Heart left ventricle (tissue), 16 donors: Measurements from ENCODE around the gene NOXA1. TPM values are rescaled to one million over a fixed set of nuclear protein-coding genes. Genes with fewer than 3 reads are reported as not detected.

Experiments
- ATAC-seq, 4 donors: fragments of 200-7000 bp; cut with Tn5 transposase; one replicate each; pipeline ENCODE4 v1.9.1; 2020 to 2022; ENCODE audit warnings: moderate library complexity in 4 of 4, mild to moderate bottlenecking in 3 of 4, moderate number of reproducible peaks in 1 of 4
- DNase-seq, 5 donors: peaks; one replicate each; pipeline ENCODE4 v3.0.0-alpha.2; 2020
- H3K27ac ChIP-seq, 12 donors: fragments of 200-600 bp; sonication (generic) in 4 of 12; one replicate each; pipeline versions ENCODE4 v1.5.0 to v1.8.0; 2016 to 2022; ENCODE audit warnings: mild to moderate bottlenecking in 2 of 12
- H3K27me3 ChIP-seq, 9 donors: fragments of 200-600 bp; sonication (generic) in 2 of 9; one replicate each; pipeline versions ENCODE4 v1.5.1 to v1.8.0; 2016 to 2022; ENCODE audit warnings: mild to moderate bottlenecking in 3 of 9
- H3K36me3 ChIP-seq, 9 donors: fragments of 200-600 bp; sonication (generic) in 2 of 9; one replicate each; pipeline versions ENCODE4 v1.5.0 to v1.8.0; 2018 to 2022; ENCODE audit warnings: mild to moderate bottlenecking in 2 of 9
- H3K4me1 ChIP-seq, 12 donors: fragments of 200-600 bp; sonication (generic) in 4 of 12; one replicate each; pipeline versions ENCODE4 v1.5.0 to v1.8.0; 2016 to 2022; ENCODE audit warnings: mild to moderate bottlenecking in 3 of 12
- H3K4me3 ChIP-seq, 12 donors: fragments of 200-600 bp; sonication (generic) in 4 of 12; one replicate each; pipeline versions ENCODE4 v1.5.0 to v1.8.0; 2017 to 2022; ENCODE audit warnings: mild to moderate bottlenecking in 9 of 12, moderate library complexity in 4 of 12
- H3K9me3 ChIP-seq, 12 donors: fragments of 200-600 bp; sonication (generic) in 4 of 12; one replicate each; pipeline versions ENCODE4 v1.5.0 to v1.8.0; 2016 to 2022; ENCODE audit warnings: mild to moderate bottlenecking in 1 of 12
- POLR2A ChIP-seq, 2 donors: fragments of 450-650 bp; IDR thresholded peaks; one replicate each; pipeline ENCODE4 v1.6.1; 2017; ENCODE audit warnings: antibody characterized with exemption in 2 of 2, mild to moderate bottlenecking in 2 of 2, moderate library complexity in 2 of 2
- WGBS, 4 donors: extraction: QIAGEN DNeasy Blood & Tissue Kit in 2 of 4; methylation state at CpG; one replicate each; pipeline versions ENCODE4 v1.1.5 to v1.1.7; 2013 to 2018; 5-methylcytosine and 5-hydroxymethylcytosine counted together
- intact Hi-C, 10 donors: fragments of 100-400 bp; cut with DNase I; formaldehyde crosslinking; loops; one replicate each; pipeline versions ENCODE4 v1.11.1 to v1.14.2; 2022
- polyA plus RNA-seq, 2 donors: library from polyadenylated mRNA; stranded (reverse); fragments of 200-250 nt; gene quantifications; one replicate each; pipeline ENCODE4 v1.2.3, GENCODE V29; 2013
- total RNA-seq, 9 donors: library from RNA; depleted of rRNA in 2 of 9; stranded (reverse); fragments of >200 nt in 2 of 9; fragmentation: NEBNext Ultra II Directional in 3 of 9; extraction: Animal tissue kit (Norgen Biotek cat#: 25700) in 3 of 9; gene quantifications; one replicate each; pipeline versions ENCODE4 v1.1.0 to v1.2.4, GENCODE V29; 2016 to 2023
- TF ChIP-seq, protein P1 (sequence below), 12 donors: fragments of 200-600 bp; sonication (generic) in 4 of 12; IDR thresholded peaks; one replicate each; pipeline versions ENCODE4 v1.5.0 to v1.8.0; 2018 to 2022; ENCODE audit warnings: antibody characterized with exemption in 12 of 12, mild to moderate bottlenecking in 5 of 12
- donor health status: ischemic (EF 13 %, LVEDD 7.1; RV severe dilation, severe dysfunction).
- donor health status: healthy with polysubstance abuse.
- donor health status: DM: no; HTN: yes; CAD: no.
- donor health status: DM: no; HTN: no; CAD: no.
- donor health status: ischemic (EF 25% LVEDD 6.9; RV normal size, moderate dysfunction).
- donor health status: ischemic (EF 25% LVEDD 5.7; RV mildly dilated, moderate dysfunction).
- donor health status: healthy.
- donor health status: DM: yes; HTN: yes; CAD: no.
- donor health status: ischemic (EF 35%, LVEDD 5.7; RV mildly dilated, moderate dysfunction).
- donor health status: nonischemic (EF 11% LVEDD 7.7; RV severe dilation, severe dysfunction).
- donor health status: DM: yes; HTN: yes; CAD: no.
- donor health status: PGD.
- donor health status: ischemic (EF 29% LVEDD 5.4; RV normal size, mild dysfunction).
- donor health status: nonischemic (EF 23%, LVEDD 6.1; RV moderate dilation, normal function).

The NOXA1 gene
- total and polyA plus RNA-seq, 11 donors = 0.44 to 5.5 (median 2.7) TPM

- Histone ChIP-seq H3K27me3 (no peaks in the 10 kb centered on the region), H3K36me3 (peaks cover 0 to 26% (median 3%) of the 10 kb centered on the region in 9 donors), H3K27ac (peak overlapping the region in 10 of 12 donors; percentile 21 to 70 (median 56)), H3K4me3 (peak overlapping the region in 11 of 12 donors; percentile 14 to 57 (median 49)), H3K4me1 (peaks cover 0 to 34% (median 18%) of the 10 kb centered on the region in 12 donors), H3K9me3 (no peaks in the 10 kb centered on the region)
- intact Hi-C loops = no loop called here
- 19 to 31% (median 24%) methylated on average over 18 to 23 of the region's 24 CpGs for WGBS, 4 donors
- TF ChIP-seq, protein P1, sequence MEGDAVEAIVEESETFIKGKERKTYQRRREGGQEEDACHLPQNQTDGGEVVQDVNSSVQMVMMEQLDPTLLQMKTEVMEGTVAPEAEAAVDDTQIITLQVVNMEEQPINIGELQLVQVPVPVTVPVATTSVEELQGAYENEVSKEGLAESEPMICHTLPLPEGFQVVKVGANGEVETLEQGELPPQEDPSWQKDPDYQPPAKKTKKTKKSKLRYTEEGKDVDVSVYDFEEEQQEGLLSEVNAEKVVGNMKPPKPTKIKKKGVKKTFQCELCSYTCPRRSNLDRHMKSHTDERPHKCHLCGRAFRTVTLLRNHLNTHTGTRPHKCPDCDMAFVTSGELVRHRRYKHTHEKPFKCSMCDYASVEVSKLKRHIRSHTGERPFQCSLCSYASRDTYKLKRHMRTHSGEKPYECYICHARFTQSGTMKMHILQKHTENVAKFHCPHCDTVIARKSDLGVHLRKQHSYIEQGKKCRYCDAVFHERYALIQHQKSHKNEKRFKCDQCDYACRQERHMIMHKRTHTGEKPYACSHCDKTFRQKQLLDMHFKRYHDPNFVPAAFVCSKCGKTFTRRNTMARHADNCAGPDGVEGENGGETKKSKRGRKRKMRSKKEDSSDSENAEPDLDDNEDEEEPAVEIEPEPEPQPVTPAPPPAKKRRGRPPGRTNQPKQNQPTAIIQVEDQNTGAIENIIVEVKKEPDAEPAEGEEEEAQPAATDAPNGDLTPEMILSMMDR (IDR thresholded peaks at IDR 0.05) = no peak
- no peak for TF ChIP-seq POLR2A (IDR thresholded peaks at IDR 0.05)
- DNase-seq (peak in 4 of 5 donors; percentile 60 to 78 (median 62)), ATAC-seq (peak; percentile 10 to 59 (median 30))
These were observed 31.0 kb downstream of the NOXA1 start for GRCh38 chr9:137454145-137454596.

DNA sequence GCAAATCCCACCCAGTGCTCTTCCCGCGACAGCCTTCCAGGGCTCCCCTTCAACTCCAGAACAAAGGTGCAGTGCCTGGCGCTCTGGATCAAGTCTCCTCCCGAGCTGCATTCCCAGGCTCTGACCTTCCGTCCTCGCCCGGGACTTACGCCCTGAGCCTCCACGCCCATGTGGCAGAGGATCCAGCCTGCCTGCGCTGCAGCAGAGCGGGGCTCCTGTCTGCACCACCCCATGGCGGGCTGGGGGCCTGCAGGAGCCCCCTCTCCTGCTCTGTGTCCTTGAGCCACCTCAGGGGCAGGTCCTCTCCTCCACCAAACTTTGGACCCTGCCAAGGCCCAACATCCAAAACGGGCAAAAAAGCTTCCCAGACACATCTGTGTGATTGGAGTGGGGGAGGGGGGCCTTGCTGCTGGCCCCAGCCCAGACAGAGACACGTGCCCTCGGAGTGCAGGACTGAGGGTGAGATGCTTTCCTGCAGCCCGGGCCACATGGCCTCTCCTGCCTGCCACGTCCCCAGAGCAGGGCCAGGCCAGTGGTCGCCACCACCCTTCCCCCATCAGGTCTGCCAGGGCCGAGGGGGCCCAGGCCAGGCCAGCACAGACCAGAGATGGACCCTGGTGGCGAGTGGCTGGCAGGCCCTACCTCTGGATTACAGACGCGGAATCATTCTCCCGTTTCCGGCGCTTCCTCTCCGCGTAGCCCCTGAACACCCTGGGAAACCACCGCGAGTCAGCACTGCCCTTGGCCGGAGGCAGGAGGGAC is 31.6 kb downstream of the NOXA1 start:
- peak in 4 of 5 donors; percentile 26 to 67 (median 50) for DNase-seq
- H3K4me1 ChIP-seq = peaks cover 3 to 38% (median 23%) of the 10 kb centered on the region in 12 donors
- H3K27ac ChIP-seq = peak overlapping the region in 10 of 12 donors; percentile 21 to 70 (median 56)
- H3K4me3 ChIP-seq = peak overlapping the region in 10 of 12 donors; percentile 14 to 57 (median 50)
- intact Hi-C loops = no loop called here
- no peaks in the 10 kb centered on the region for H3K9me3 ChIP-seq
- peaks cover 0 to 20% (median 3%) of the 10 kb centered on the region in 9 donors for H3K36me3 ChIP-seq
- H3K27me3 ChIP-seq = no peaks in the 10 kb centered on the region
- ATAC-seq = peak in 2 of 4 donors; percentile 4 to 37
- WGBS, 4 donors = 59 to 71% (median 61%) methylated on average over 19 to 30 of the region's 30 CpGs
- TF ChIP-seq POLR2A (IDR thresholded peaks at IDR 0.05) = no peak
- TF ChIP-seq, protein P1 (IDR thresholded peaks at IDR 0.05) = no peak

DNA sequence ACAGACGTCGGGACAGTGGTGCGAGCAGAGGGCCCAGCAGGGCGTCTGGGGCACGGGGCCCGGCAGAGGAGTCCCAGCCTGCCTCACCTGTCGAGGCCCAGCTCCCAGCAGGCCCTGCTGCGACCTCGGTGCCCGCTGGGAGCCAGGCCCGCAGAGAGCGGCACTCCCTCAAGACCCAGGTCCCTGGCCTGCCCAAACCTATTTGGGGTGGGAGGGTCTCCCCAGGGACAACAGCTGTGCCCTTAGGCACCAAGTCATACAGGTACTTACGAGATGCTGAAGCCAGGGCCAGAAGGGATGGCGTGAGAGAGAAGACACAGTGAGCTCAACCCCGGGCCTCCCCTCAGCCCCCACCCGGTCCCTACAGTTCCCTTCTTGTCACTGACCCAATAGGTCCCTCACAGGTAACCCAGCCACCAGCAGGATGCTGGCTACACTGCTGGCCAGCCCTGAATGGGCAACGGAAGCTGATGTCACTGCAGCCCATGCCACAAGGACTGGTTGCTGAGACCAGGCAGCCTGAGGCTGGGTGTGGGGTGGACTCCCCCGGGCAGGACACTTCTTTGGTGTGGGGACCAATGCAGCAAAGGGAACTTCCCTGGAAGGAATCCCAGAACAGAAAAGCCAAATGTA is 32.3 kb downstream of the NOXA1 start:
- no peaks in the 10 kb centered on the region for H3K9me3 ChIP-seq
- peak overlapping the region in 1 of 12 donors; percentile 67 for H3K27ac ChIP-seq
- H3K4me3 ChIP-seq = no peak overlapping the region
- ATAC-seq (no peak), DNase-seq (peak in 4 of 5 donors; percentile 16 to 53 (median 25))
- WGBS, 4 donors = 89 to 90% (median 89%) methylated on average over 7 to 18 of the region's 18 CpGs
- intact Hi-C loops = no loop called here
- H3K4me1 ChIP-seq = peaks cover 3 to 44% (median 24%) of the 10 kb centered on the region in 12 donors
- TF ChIP-seq, protein P1 (IDR thresholded peaks at IDR 0.05) = no peak
- TF ChIP-seq POLR2A (IDR thresholded peaks at IDR 0.05) = no peak
- H3K36me3 ChIP-seq = peaks cover 0 to 16% (median 3%) of the 10 kb centered on the region in 9 donors
- H3K27me3 ChIP-seq = no peaks in the 10 kb centered on the region
